Measurements from ENCODE around the gene SPATA12. TPM values are rescaled to one million over a fixed set of nuclear protein-coding genes. Genes with fewer than 3 reads are reported as not detected.

SPATA12 gene
- total RNA-seq, 1 donor from 2014 or later: 0.14 TPM

DNA sequence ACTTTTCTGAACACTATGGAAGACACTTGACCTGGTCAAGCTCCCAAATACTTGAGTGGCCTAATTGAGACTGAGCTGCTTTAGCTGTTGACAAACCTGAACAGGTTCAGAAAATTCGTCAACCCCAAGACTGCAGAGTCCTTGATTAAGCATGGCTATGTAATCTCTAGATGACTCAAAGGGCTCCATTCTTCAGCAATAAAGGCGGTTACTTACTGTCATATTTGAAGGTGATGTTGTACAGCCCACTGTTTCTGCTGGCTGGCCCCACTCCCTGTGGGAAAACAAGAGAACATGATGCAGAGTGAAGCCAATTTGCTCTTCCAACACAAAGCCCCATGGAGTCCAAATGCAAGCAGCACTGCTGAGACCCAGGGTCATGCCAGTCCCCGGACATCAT, 59.6 kb downstream of the SPATA12 start:
- H3K4me1 Mint-ChIP-seq (ENCODE audit: low read depth): no peaks in the 10 kb centered on the region
- H3K27me3 Mint-ChIP-seq: no peaks in the 10 kb centered on the region
- peaks cover 7% of the 10 kb centered on the region for H3K36me3 Mint-ChIP-seq (ENCODE audit: insufficient read depth)
- no peak overlapping the region for H3K27ac Mint-ChIP-seq
- no peak overlapping the region for H3K4me3 Mint-ChIP-seq (ENCODE audit: low read depth)
- no peaks in the 10 kb centered on the region for H3K9me3 Mint-ChIP-seq (ENCODE audit: low read depth)
- DNase-seq (ENCODE audit: low spot score, unreplicated experiment): no peak
- TF ChIP-seq, protein P1, sequence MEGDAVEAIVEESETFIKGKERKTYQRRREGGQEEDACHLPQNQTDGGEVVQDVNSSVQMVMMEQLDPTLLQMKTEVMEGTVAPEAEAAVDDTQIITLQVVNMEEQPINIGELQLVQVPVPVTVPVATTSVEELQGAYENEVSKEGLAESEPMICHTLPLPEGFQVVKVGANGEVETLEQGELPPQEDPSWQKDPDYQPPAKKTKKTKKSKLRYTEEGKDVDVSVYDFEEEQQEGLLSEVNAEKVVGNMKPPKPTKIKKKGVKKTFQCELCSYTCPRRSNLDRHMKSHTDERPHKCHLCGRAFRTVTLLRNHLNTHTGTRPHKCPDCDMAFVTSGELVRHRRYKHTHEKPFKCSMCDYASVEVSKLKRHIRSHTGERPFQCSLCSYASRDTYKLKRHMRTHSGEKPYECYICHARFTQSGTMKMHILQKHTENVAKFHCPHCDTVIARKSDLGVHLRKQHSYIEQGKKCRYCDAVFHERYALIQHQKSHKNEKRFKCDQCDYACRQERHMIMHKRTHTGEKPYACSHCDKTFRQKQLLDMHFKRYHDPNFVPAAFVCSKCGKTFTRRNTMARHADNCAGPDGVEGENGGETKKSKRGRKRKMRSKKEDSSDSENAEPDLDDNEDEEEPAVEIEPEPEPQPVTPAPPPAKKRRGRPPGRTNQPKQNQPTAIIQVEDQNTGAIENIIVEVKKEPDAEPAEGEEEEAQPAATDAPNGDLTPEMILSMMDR (IDR thresholded peaks at IDR 0.05; ENCODE audit: unreplicated experiment): no peak

DNA sequence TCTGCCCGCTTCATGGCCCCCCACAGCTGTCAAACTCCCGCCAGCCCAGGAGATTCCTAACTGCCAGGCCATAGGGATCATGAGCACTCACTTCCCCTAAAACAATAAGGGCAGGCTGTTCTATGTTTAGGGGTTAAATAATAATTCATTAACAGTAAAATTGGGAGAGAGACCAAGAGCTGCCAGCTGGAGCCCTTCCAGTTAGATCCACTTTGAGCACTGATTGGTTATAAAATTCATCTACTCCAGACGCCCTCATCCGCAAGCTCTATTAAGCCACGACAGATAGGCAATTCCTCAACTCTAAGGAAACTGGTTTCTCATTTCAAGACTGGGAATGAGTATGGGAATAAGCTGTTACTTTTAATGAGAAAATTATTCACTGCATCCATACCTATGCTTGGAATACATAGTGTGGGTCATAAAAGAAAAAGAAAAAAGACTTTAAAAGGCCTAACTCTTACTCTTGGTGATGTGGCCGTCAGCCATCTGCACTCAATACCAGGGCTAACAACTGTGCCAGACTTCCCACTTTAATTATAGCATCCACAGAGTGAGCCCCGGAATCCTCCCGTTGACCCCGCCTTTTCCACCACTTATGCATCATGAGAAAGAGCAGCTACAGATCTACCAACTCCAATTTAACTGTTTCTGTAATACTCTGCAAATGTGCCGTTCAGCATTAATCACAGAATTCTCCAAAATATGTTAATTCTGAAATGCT, 60.1 kb downstream of the SPATA12 start:
- Mint-ChIP-seq H3K27me3 (no peaks in the 10 kb centered on the region), H3K27ac (no peak overlapping the region), H3K36me3 (ENCODE audit: insufficient read depth) (peaks cover 6% of the 10 kb centered on the region), H3K4me3 (ENCODE audit: low read depth) (no peak overlapping the region), H3K9me3 (ENCODE audit: low read depth) (no peaks in the 10 kb centered on the region), H3K4me1 (ENCODE audit: low read depth) (peaks cover 2% of the 10 kb centered on the region)
- DNase-seq (ENCODE audit: low spot score, unreplicated experiment): no peak
- TF ChIP-seq, protein P1 (IDR thresholded peaks at IDR 0.05; ENCODE audit: unreplicated experiment): no peak

Other genes with a start within 250 kb of the SPATA12 start
- gene IL17RD, start 104.7 kb downstream of the SPATA12 start, total RNA-seq: 30.4 and 37.9 TPM in 2 replicates
- 0.80 and 0.96 TPM in 2 replicates for gene HESX1, start 139.3 kb downstream of the SPATA12 start, total RNA-seq
- gene APPL1, start 167.1 kb downstream of the SPATA12 start, total RNA-seq: 37.3 and 40.2 TPM in 2 replicates
- gene ASB14, start 232.0 kb downstream of the SPATA12 start, total RNA-seq: not detected in 2 replicates

Measured in progenitor cell of endocrine pancreas (in vitro differentiated cells).